HL-60 (cell line): ENCODE results near the gene UNKL.

Experiments used
- DNase-seq, 2 experiments: peaks; one replicate each; pipeline ENCODE4 v3.0.0-alpha.2; 2010 to 2020; ENCODE audit warnings: low read depth in 1 of 2, low spot score in 1 of 2
- H3K27ac ChIP-seq: fragments of 250-450 bp; sonication (Bioruptor Pico); replicated peaks from 2 replicates; pipeline ENCODE4 v1.5.1; 2020; ENCODE audit warnings: mild to moderate bottlenecking, moderate library complexity
- H3K27me3 ChIP-seq: fragments of 250-450 bp; sonication (Bioruptor Pico); 2 replicates; pipeline ENCODE4 v1.5.1; 2021; ENCODE audit warnings: mild to moderate bottlenecking, moderate library complexity; ENCODE audit not compliant: insufficient read depth, poor library complexity, severe bottlenecking
- H3K4me3 ChIP-seq: replicated peaks from 2 replicates; pipeline ENCODE4 v1.5.1; 2011; ENCODE audit warnings: mild to moderate bottlenecking, control low read depth, low read length; ENCODE audit not compliant: insufficient read depth
- GABPA ChIP-seq: IDR thresholded peaks from 2 replicates; pipeline ENCODE4 v1.6.1; 2012; ENCODE audit warnings: low read depth
- POLR2AphosphoS5 ChIP-seq: IDR thresholded peaks from 2 replicates; pipeline ENCODE4 v1.6.1; 2012; ENCODE audit warnings: low read depth
- SPI1 ChIP-seq: IDR thresholded peaks from 2 replicates; pipeline ENCODE4 v1.6.1; 2012; ENCODE audit warnings: low read depth, mild to moderate bottlenecking, borderline replicate concordance
- TF ChIP-seq, protein P1 (sequence below): IDR thresholded peaks from 2 replicates; pipeline ENCODE4 v1.6.1; 2012; ENCODE audit warnings: low read depth; ENCODE audit not compliant: insufficient replicate concordance
- TF ChIP-seq, protein P2 (sequence below): IDR thresholded peaks from one replicate; pipeline ENCODE4 v1.5.1; 2011; ENCODE audit warnings: low read length, control low read depth, inconsistent platforms; ENCODE audit not compliant: insufficient read depth

The UNKL gene

DNA sequence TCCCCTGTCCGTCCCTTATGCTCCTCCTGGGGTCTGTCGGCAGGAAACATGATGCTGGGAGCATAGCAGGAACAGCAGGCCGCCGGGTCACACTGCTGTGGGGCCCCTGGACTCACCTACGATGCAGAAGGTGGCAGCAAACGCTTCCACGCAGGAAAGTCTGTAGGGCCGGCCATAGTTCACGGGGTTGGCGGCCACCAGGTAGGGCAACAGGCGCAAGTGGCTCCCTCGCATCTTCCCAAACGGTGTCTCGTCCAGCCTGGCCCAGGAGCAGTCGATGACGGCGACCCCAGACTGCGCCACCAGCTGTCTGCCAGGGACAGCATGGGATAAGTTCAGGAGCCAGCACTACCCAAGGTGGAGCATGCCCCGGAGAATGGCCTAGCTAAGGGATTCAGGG, 63.8 kb downstream of the UNKL start:
- no peaks in the 10 kb centered on the region for H3K27me3 ChIP-seq
- peak overlapping the region; percentile 100 for H3K4me3 ChIP-seq
- DNase-seq = no peak
- TF ChIP-seq, protein P1, sequence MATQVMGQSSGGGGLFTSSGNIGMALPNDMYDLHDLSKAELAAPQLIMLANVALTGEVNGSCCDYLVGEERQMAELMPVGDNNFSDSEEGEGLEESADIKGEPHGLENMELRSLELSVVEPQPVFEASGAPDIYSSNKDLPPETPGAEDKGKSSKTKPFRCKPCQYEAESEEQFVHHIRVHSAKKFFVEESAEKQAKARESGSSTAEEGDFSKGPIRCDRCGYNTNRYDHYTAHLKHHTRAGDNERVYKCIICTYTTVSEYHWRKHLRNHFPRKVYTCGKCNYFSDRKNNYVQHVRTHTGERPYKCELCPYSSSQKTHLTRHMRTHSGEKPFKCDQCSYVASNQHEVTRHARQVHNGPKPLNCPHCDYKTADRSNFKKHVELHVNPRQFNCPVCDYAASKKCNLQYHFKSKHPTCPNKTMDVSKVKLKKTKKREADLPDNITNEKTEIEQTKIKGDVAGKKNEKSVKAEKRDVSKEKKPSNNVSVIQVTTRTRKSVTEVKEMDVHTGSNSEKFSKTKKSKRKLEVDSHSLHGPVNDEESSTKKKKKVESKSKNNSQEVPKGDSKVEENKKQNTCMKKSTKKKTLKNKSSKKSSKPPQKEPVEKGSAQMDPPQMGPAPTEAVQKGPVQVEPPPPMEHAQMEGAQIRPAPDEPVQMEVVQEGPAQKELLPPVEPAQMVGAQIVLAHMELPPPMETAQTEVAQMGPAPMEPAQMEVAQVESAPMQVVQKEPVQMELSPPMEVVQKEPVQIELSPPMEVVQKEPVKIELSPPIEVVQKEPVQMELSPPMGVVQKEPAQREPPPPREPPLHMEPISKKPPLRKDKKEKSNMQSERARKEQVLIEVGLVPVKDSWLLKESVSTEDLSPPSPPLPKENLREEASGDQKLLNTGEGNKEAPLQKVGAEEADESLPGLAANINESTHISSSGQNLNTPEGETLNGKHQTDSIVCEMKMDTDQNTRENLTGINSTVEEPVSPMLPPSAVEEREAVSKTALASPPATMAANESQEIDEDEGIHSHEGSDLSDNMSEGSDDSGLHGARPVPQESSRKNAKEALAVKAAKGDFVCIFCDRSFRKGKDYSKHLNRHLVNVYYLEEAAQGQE = no peak
- TF ChIP-seq, protein P2, sequence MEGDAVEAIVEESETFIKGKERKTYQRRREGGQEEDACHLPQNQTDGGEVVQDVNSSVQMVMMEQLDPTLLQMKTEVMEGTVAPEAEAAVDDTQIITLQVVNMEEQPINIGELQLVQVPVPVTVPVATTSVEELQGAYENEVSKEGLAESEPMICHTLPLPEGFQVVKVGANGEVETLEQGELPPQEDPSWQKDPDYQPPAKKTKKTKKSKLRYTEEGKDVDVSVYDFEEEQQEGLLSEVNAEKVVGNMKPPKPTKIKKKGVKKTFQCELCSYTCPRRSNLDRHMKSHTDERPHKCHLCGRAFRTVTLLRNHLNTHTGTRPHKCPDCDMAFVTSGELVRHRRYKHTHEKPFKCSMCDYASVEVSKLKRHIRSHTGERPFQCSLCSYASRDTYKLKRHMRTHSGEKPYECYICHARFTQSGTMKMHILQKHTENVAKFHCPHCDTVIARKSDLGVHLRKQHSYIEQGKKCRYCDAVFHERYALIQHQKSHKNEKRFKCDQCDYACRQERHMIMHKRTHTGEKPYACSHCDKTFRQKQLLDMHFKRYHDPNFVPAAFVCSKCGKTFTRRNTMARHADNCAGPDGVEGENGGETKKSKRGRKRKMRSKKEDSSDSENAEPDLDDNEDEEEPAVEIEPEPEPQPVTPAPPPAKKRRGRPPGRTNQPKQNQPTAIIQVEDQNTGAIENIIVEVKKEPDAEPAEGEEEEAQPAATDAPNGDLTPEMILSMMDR = no peak
- no peak for TF ChIP-seq GABPA
- no peak for TF ChIP-seq SPI1
- TF ChIP-seq POLR2AphosphoS5 = no peak
- no peak overlapping the region; the same call in 1 of the 2 replicates for H3K27ac ChIP-seq

DNA sequence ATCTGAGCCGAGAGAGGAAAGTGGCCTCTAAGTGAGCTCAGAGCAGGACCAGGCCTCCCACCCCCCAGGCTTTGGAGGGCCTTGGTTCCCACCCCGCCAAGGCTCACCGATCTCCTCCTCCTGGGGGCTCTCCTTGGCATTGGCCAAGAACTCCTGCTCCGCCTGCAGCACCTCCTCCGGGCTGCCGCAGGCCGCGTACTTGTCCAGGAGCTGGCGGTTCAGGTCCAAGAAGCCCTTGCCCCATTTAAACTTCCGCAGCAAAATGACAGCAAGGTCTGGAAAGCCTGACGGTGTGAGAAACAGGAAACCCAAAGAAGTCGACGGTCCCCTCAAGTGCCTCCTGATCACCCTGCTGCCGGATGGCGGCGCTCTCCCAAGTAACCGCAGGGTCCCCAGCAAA, 64.6 kb downstream of the UNKL start:
- Histone ChIP-seq H3K27ac (no peak overlapping the region), H3K4me3 (no peak overlapping the region), H3K27me3 (no peaks in the 10 kb centered on the region)
- TF ChIP-seq, protein P2 = no peak
- DNase-seq = no peak

DNA sequence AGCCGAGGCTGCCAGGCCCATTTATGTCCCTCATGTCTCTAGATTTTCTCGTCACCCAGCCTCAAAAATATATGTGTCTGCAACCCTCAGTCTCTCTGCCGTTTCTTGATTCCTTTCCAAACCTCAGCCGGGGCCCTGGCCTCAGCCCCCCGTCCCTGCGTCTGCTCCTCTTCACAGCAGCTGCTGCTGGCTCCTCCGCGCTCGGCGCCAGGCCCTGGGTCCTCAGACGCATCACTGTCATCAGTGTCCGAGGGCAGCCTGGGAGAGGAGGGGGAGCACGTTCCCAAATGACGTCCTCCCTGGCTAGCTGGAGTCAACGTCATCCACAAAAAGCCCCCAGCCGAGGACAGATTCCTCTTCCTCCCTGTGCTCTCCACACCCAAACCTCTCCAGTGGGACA, 65.2 kb downstream of the UNKL start:
- no peak overlapping the region for H3K27ac ChIP-seq
- TF ChIP-seq, protein P2 = no peak
- TF ChIP-seq, protein P1 = no peak
- TF ChIP-seq GABPA (no peak), SPI1 (no peak), POLR2AphosphoS5 (no peak)
- no peak for DNase-seq

DNA sequence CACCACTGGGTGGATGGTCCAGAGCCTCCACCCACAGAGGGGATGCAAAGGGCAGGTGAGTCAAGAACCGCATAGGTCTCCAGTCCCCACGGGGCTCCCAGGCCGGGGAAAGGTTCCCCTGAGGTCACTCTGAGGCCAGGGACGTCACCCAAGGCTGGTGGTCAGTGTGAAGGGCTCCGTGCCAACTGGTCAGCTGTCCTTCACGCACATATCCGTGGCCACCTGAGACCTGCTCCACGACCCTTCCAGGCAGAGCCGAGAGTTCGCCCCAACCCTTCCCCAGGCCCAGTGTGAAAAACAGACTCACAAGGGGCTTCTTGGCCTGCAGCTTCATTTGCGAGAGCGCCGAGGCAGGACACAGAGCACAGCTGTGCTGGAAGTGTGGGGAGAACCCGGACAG, 65.6 kb downstream of the UNKL start:
- no peak overlapping the region for H3K27ac ChIP-seq
- no peak for TF ChIP-seq SPI1
- TF ChIP-seq, protein P2 = no peak
- no peak for TF ChIP-seq GABPA
- no peak for TF ChIP-seq POLR2AphosphoS5
- TF ChIP-seq, protein P1 = no peak
- no peaks in the 10 kb centered on the region for H3K27me3 ChIP-seq
- no peak for DNase-seq
- H3K4me3 ChIP-seq = no peak overlapping the region

More for the DNA sequence above, 65.2 kb downstream of the UNKL start:
- Histone ChIP-seq H3K4me3 (no peak overlapping the region), H3K27me3 (no peaks in the 10 kb centered on the region)
